B cell (primary cell): Measurements from ENCODE around the gene PYROXD2.

Experiments
- EZH2 ChIP-seq: IDR thresholded peaks from 2 replicates; pipeline ENCODE4 v1.6.1; 2012; ENCODE audit warnings: borderline replicate concordance, low read depth, mild to moderate bottlenecking, moderate library complexity, low read length; ENCODE audit not compliant: insufficient read depth, poor library complexity, severe bottlenecking
- TF ChIP-seq, protein P1 (sequence below): fragments of 200-600 bp; IDR thresholded peaks from one replicate; pipeline ENCODE4 v1.8.0; 2022; ENCODE audit warnings: antibody characterized with exemption, mild to moderate bottlenecking

DNA sequence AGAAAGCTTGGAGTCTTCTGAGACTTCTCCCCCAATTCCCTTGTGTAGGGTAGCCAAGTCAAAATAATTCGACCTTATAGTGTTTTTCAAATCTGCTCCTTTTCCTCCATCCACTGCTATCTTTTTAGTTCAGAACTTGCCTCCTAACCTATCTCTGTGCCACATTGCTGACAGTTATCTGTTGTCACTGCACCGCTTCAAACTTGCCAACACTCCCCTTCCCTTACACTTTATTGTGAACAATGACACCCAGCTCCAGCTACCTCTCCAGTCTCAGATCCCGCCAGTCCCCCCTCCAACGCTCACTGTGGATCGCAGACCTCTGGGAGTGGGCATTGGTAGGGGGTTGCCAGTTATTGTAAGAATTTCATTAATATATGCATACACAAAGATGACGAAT, 48.0 kb upstream of the PYROXD2 start:
- TF ChIP-seq, protein P1, sequence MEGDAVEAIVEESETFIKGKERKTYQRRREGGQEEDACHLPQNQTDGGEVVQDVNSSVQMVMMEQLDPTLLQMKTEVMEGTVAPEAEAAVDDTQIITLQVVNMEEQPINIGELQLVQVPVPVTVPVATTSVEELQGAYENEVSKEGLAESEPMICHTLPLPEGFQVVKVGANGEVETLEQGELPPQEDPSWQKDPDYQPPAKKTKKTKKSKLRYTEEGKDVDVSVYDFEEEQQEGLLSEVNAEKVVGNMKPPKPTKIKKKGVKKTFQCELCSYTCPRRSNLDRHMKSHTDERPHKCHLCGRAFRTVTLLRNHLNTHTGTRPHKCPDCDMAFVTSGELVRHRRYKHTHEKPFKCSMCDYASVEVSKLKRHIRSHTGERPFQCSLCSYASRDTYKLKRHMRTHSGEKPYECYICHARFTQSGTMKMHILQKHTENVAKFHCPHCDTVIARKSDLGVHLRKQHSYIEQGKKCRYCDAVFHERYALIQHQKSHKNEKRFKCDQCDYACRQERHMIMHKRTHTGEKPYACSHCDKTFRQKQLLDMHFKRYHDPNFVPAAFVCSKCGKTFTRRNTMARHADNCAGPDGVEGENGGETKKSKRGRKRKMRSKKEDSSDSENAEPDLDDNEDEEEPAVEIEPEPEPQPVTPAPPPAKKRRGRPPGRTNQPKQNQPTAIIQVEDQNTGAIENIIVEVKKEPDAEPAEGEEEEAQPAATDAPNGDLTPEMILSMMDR = no peak
- no peak for TF ChIP-seq EZH2
